Measurements from ENCODE around the gene KRT16. TPM values are rescaled to one million over a fixed set of nuclear protein-coding genes. Genes with fewer than 3 reads are reported as not detected.

KRT16 gene
- total RNA-seq, 1 experiment from 2014 or later, result not detected

GRCh38 chr17:41602524-41602923, 10.0 kb downstream of the KRT16 start:
- Histone ChIP-seq H2BK5ac (ENCODE audit: insufficient read length, low read length) (no peak overlapping the region), H2AFZ (ENCODE audit: low read length) (no peak overlapping the region)
- no peak for DNase-seq

More at GRCh38 chr17:41602524-41602923, 10.0 kb downstream of the KRT16 start:
- H3K23me2 ChIP-seq (ENCODE audit: insufficient read length, low read depth, low read length, poor library complexity, severe bottlenecking), result no peaks in the 10 kb centered on the region
- Mint-ChIP-seq H3K36me3 (ENCODE audit: insufficient read depth in 1 of 3, low read depth in 3 of 3) (peaks cover 0 to 10% (median 6%) of the 10 kb centered on the region in 3 experiments; a peak in 4 of 7 replicates), H3K4me3 (no peak overlapping the region), H3K4me1 (peaks cover 0 to 9% of the 10 kb centered on the region in 2 experiments; a peak in 1 of 4 replicates), H3K9me3 (peaks cover 10 to 17% of the 10 kb centered on the region in 2 experiments), H3K27me3 (ENCODE audit: low read depth) (peaks cover 19% of the 10 kb centered on the region), H3K27ac (no peak overlapping the region)
- no peak overlapping the region for H3T11ph ChIP-seq (ENCODE audit: low read length)
- no peak overlapping the region for H2BK120ac ChIP-seq (ENCODE audit: low read depth, low read length, poor library complexity, severe bottlenecking)
- no peak overlapping the region for H4K5ac ChIP-seq (ENCODE audit: insufficient read length, low read depth, low read length)
- no peak overlapping the region for H2BK12ac ChIP-seq (ENCODE audit: insufficient read length, low read depth, low read length)
- no peaks in the 10 kb centered on the region for H3K9me3 ChIP-seq (ENCODE audit: control insufficient read depth, low read depth, low read length)
- no peak overlapping the region for H3K4me2 ChIP-seq (ENCODE audit: insufficient read depth, insufficient read length, low read length)
- H3K9ac ChIP-seq (ENCODE audit: extremely low read depth, insufficient read length, low read length), result no peak overlapping the region
- no peak overlapping the region for H3K56ac ChIP-seq (ENCODE audit: insufficient read length, low read depth, low read length)
- H4K8ac ChIP-seq (replicated peaks; ENCODE audit: insufficient read length, low read depth, low read length), result no peak overlapping the region
- no peaks in the 10 kb centered on the region for H3K79me2 ChIP-seq (ENCODE audit: insufficient read depth, low read length)
- H3K4me1 ChIP-seq (ENCODE audit: insufficient read depth, low read length), result no peaks in the 10 kb centered on the region
- no peak overlapping the region for H3K18ac ChIP-seq (ENCODE audit: insufficient read length, low read depth, low read length)
- H3K79me1 ChIP-seq (ENCODE audit: insufficient read depth, low read depth, low read length, poor library complexity, severe bottlenecking), result no peaks in the 10 kb centered on the region
- no CpG with 5 or more reads among the region's 2 CpGs for WGBS (ENCODE audit: extremely low coverage, insufficient read length, low lambda C conversion rate)
- H3K4ac ChIP-seq (ENCODE audit: low read depth, low read length), result no peak overlapping the region
- no peaks in the 10 kb centered on the region for H3K27me3 ChIP-seq (ENCODE audit: insufficient read depth, low read length)
- H3K23ac ChIP-seq (ENCODE audit: insufficient read length, low read depth, low read length), result no peak overlapping the region
- no peak overlapping the region for H4K91ac ChIP-seq (ENCODE audit: insufficient read length, low read depth, low read length)
- no peak overlapping the region for H3K27ac ChIP-seq (ENCODE audit: insufficient read length, low read depth, low read length)
- TF ChIP-seq CTCF (conservative IDR thresholded peaks at IDR 0.05), result no peak
- no peak overlapping the region for H3K14ac ChIP-seq (ENCODE audit: insufficient read depth, low read length)
- H2AK5ac ChIP-seq (ENCODE audit: insufficient read length, low read length), result no peak overlapping the region
- no peak overlapping the region for H2BK20ac ChIP-seq (ENCODE audit: low read depth, low read length, poor library complexity, severe bottlenecking)
- H2BK15ac ChIP-seq (ENCODE audit: low read depth, low read length), result no peak overlapping the region
- H4K20me1 ChIP-seq (ENCODE audit: control insufficient read depth, insufficient read depth, insufficient read length), result no peaks in the 10 kb centered on the region
